Measurements from ENCODE around the gene PNLIPRP2. TPM values are rescaled to one million over a fixed set of nuclear protein-coding genes. Genes with fewer than 3 reads are reported as not detected.

The PNLIPRP2 gene
- total RNA-seq, 1 donor from 2014 or later: not detected

- DNase-seq (ENCODE audit: low read depth in 2 of 2): no peak
Observed at GRCh38 chr10:116654816-116655215, 34.1 kb downstream of the PNLIPRP2 start.

- DNase-seq (ENCODE audit: low read depth in 2 of 2): no peak
Observed at GRCh38 chr10:116655568-116655967, 34.8 kb downstream of the PNLIPRP2 start.

- no peak for DNase-seq (ENCODE audit: low read depth in 2 of 2)
Observed at GRCh38 chr10:116656044-116656443, 35.3 kb downstream of the PNLIPRP2 start.

GRCh38 chr10:116657863-116658551 is 37.3 kb downstream of the PNLIPRP2 start:
- no peak for DNase-seq (ENCODE audit: low read depth in 2 of 2)

- DNase-seq (ENCODE audit: low read depth in 2 of 2): no peak
Observed at GRCh38 chr10:116659049-116659670, 38.4 kb downstream of the PNLIPRP2 start.

- no peak for DNase-seq (ENCODE audit: low read depth in 2 of 2)
Observed at GRCh38 chr10:116660860-116661259, 40.1 kb downstream of the PNLIPRP2 start.

GRCh38 chr10:116663342-116663741 is 42.6 kb downstream of the PNLIPRP2 start:
- DNase-seq (ENCODE audit: low read depth in 2 of 2): no peak

GRCh38 chr10:116664631-116665030 is 43.9 kb downstream of the PNLIPRP2 start:
- DNase-seq (ENCODE audit: low read depth in 2 of 2): no peak

GRCh38 chr10:116665541-116666125 is 44.9 kb downstream of the PNLIPRP2 start:
- no peak for DNase-seq (ENCODE audit: low read depth in 2 of 2)

GRCh38 chr10:116667484-116667883 is 46.7 kb downstream of the PNLIPRP2 start:
- no peak for DNase-seq (ENCODE audit: low read depth in 2 of 2)

- no peak for DNase-seq (ENCODE audit: low read depth in 2 of 2)
Observed at GRCh38 chr10:116668018-116668417, 47.3 kb downstream of the PNLIPRP2 start.

GRCh38 chr10:116668446-116668845 is 47.7 kb downstream of the PNLIPRP2 start:
- no peak for DNase-seq (ENCODE audit: low read depth in 2 of 2)

- no peak for DNase-seq (ENCODE audit: low read depth in 2 of 2)
Observed at GRCh38 chr10:116669080-116669479, 48.3 kb downstream of the PNLIPRP2 start.

- DNase-seq (ENCODE audit: low read depth in 2 of 2): no peak
Observed at GRCh38 chr10:116669832-116670644, 49.3 kb downstream of the PNLIPRP2 start.

- DNase-seq (ENCODE audit: low read depth in 2 of 2): no peak
Observed at GRCh38 chr10:116670706-116671105, 50.0 kb downstream of the PNLIPRP2 start.

GRCh38 chr10:116671274-116671926 is 50.6 kb downstream of the PNLIPRP2 start:
- no peak for DNase-seq (ENCODE audit: low read depth in 2 of 2)

- no peak for DNase-seq (ENCODE audit: low read depth in 2 of 2)
Observed at GRCh38 chr10:116672891-116673290, 52.1 kb downstream of the PNLIPRP2 start.

- no peak for DNase-seq (ENCODE audit: low read depth in 2 of 2)
Observed at GRCh38 chr10:116673866-116674265, 53.1 kb downstream of the PNLIPRP2 start.

- no peak for DNase-seq (ENCODE audit: low read depth in 2 of 2)
Observed at GRCh38 chr10:116674901-116675423, 54.2 kb downstream of the PNLIPRP2 start.

GRCh38 chr10:116676118-116676517 is 55.4 kb downstream of the PNLIPRP2 start:
- no peak for DNase-seq (ENCODE audit: low read depth in 2 of 2)

- DNase-seq (ENCODE audit: low read depth in 2 of 2): no peak
Observed at GRCh38 chr10:116676633-116677032, 55.9 kb downstream of the PNLIPRP2 start.

All from dermis microvascular lymphatic vessel endothelial cell (primary cell).